ENCODE results near the gene ABHD17B. TPM values are rescaled to one million over a fixed set of nuclear protein-coding genes. Genes with fewer than 3 reads are reported as not detected.

The ABHD17B gene
- total RNA-seq, 3 donors from 2014 or later = 21.2 to 34.7 (median 23.7) TPM

GRCh38 chr9:71941060-71941568 lies 30.1 kb upstream of the ABHD17B start:
- Histone ChIP-seq H3K9me3 (no peaks in the 10 kb centered on the region), H3K4me1 (ENCODE audit: low read depth) (no peaks in the 10 kb centered on the region), H3K36me3 (ENCODE audit: low read depth) (no peaks in the 10 kb centered on the region), H3K4me3 (no peak overlapping the region)
- DNase-seq = no peak
- ATAC-seq = no peak
- intact Hi-C loops (cut with DNase I, micrococcal nuclease) = no loop called here
- TF ChIP-seq, protein P1, sequence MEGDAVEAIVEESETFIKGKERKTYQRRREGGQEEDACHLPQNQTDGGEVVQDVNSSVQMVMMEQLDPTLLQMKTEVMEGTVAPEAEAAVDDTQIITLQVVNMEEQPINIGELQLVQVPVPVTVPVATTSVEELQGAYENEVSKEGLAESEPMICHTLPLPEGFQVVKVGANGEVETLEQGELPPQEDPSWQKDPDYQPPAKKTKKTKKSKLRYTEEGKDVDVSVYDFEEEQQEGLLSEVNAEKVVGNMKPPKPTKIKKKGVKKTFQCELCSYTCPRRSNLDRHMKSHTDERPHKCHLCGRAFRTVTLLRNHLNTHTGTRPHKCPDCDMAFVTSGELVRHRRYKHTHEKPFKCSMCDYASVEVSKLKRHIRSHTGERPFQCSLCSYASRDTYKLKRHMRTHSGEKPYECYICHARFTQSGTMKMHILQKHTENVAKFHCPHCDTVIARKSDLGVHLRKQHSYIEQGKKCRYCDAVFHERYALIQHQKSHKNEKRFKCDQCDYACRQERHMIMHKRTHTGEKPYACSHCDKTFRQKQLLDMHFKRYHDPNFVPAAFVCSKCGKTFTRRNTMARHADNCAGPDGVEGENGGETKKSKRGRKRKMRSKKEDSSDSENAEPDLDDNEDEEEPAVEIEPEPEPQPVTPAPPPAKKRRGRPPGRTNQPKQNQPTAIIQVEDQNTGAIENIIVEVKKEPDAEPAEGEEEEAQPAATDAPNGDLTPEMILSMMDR (IDR thresholded peaks at IDR 0.05) = no peak

DNA sequence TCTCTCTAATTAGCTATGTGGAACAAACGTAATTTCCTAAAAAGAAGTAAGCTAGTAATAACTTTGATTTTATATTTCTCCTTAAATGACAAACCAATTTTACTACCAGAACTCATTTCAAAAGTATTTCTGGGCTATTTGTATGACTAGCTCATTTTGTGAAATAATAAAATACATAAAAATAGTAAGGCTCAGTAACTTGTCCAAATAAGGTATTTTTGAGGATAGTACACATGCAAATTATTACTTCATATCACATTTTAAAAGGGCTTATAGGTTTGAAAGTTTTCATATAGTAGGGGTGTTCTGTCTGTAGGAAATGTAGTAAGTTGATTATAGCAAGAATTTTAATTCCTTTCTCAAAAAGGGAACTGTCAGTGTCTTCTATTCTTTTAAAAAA lies 26.9 kb upstream of the ABHD17B start:
- Histone ChIP-seq H3K4me1 (ENCODE audit: low read depth) (no peaks in the 10 kb centered on the region), H3K9me3 (no peaks in the 10 kb centered on the region), H3K4me3 (no peak overlapping the region), H3K36me3 (ENCODE audit: low read depth) (no peaks in the 10 kb centered on the region)
- intact Hi-C loops (cut with DNase I, micrococcal nuclease) = no loop called here
- TF ChIP-seq, protein P1 (IDR thresholded peaks at IDR 0.05) = no peak
- no peak for DNase-seq
- ATAC-seq = no peak

DNA sequence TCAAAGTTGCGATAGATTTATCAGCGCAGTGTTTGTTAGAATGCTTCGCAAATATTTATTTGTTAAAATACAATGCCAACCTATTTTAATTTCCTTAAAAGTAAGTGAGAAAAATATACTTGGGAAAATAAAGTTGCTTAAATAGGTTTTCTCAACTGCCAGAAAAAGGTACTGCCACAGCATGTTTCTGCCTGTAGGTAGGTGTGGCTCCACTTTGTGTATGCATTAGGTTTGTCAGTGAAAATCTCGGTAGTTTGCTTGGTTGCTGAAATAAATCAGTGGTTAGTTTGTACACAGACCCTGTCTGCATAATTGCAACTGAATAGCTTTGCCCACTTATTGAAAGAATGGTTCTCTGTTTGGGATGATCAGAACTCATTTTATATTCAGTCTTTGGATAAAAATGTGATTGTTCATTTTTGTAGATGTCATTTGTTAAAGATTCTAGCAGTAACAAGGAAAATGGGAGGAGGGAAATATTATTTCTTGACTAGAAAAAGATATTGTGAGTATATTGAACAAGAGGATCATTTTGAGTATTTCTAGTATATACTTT lies 26.2 kb upstream of the ABHD17B start:
- ATAC-seq (no peak), DNase-seq (no peak)
- Histone ChIP-seq H3K9me3 (no peaks in the 10 kb centered on the region), H3K36me3 (ENCODE audit: low read depth) (no peaks in the 10 kb centered on the region), H3K4me3 (no peak overlapping the region), H3K4me1 (ENCODE audit: low read depth) (no peaks in the 10 kb centered on the region)
- TF ChIP-seq, protein P1 (IDR thresholded peaks at IDR 0.05) = no peak
- intact Hi-C loops (cut with DNase I, micrococcal nuclease) = no loop called here

DNA sequence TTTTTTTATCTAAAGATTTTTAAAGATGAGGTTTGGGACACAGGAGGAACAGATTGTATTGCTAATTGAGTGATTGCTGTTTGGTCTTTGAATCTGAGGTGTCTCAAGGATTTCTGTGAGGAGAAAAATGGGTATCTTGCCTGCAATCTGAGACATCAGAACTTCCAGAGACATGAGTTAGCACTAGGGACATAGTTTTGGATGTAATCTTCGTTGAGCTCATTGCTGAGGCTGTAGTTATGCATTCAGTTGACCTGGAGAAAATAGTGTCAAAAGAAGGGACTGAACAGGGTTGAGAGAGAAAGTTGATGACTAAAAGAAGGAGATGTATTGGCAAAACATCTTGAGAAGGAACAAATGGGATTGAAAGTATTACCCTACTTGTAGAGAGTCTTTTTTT lies 25.1 kb upstream of the ABHD17B start:
- TF ChIP-seq, protein P1 (IDR thresholded peaks at IDR 0.05) = no peak
- intact Hi-C loops (cut with DNase I, micrococcal nuclease) = no loop called here
- DNase-seq (no peak), ATAC-seq (no peak)
- no peaks in the 10 kb centered on the region for H3K9me3 ChIP-seq
- no peaks in the 10 kb centered on the region for H3K36me3 ChIP-seq (ENCODE audit: low read depth)
- H3K4me1 ChIP-seq (ENCODE audit: low read depth) = no peaks in the 10 kb centered on the region
- H3K4me3 ChIP-seq = no peak overlapping the region

DNA sequence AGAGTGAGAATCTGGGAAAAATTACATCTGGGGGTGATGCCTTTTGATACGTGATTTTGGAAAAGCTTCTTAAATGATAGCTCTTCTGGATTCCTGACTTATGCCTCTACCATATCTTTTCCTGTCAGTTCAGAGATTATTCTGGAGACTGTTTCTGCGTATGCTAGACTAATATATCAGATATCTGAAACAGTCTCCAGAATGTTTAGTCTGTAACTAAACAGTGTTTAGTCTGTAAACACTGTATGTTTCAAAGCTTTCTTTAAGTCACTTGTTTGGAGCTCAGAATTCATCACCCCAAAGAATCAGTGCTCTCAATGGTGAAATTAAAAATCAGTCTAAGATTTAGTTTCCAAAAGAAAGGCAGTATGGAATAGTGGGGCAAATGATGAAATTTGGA lies 20.2 kb upstream of the ABHD17B start:
- intact Hi-C loops (cut with DNase I, micrococcal nuclease) = no loop called here
- no peaks in the 10 kb centered on the region for H3K9me3 ChIP-seq
- TF ChIP-seq, protein P1 (IDR thresholded peaks at IDR 0.05) = no peak
- no peak for ATAC-seq
- no peaks in the 10 kb centered on the region for H3K36me3 ChIP-seq (ENCODE audit: low read depth)
- no peak for DNase-seq
- H3K4me3 ChIP-seq = no peak overlapping the region
- no peaks in the 10 kb centered on the region for H3K4me1 ChIP-seq (ENCODE audit: low read depth)
